Stimulated activated naive CD8-positive, alpha-beta T cell treated with anti-CD3 and anti-CD28 coated beads, Interleukin-15, Interleukin-2, amounts not matched to agents 100 ng/mL and 50 ng/mL, for 24 hours (primary cell): ENCODE results near the gene TRAPPC8.
"Not testable (repeated sequence)": the region's sequence is repeated elsewhere in the genome, so short reads cannot be mapped to it uniquely, and the experiment has no call there.

Experiments used
- H3K27ac Mint-ChIP-seq: one replicate; pipeline ENCODE4 v1.8.0; 2021; ENCODE audit warnings: mild to moderate bottlenecking, mixed read lengths
- H3K27me3 Mint-ChIP-seq: one replicate; pipeline ENCODE4 v1.8.0; 2021; ENCODE audit warnings: mixed read lengths
- H3K36me3 Mint-ChIP-seq: one replicate; pipeline ENCODE4 v1.8.0; 2021; ENCODE audit warnings: low read depth, mixed read lengths
- H3K4me1 Mint-ChIP-seq: one replicate; pipeline ENCODE4 v1.8.0; 2021; ENCODE audit warnings: low read depth, mixed read lengths
- H3K4me3 Mint-ChIP-seq: one replicate; pipeline ENCODE4 v1.8.0; 2021; ENCODE audit warnings: mild to moderate bottlenecking, mixed read lengths
- H3K9me3 Mint-ChIP-seq: one replicate; pipeline ENCODE4 v1.8.0; 2021; ENCODE audit warnings: mixed read lengths

The TRAPPC8 gene

DNA sequence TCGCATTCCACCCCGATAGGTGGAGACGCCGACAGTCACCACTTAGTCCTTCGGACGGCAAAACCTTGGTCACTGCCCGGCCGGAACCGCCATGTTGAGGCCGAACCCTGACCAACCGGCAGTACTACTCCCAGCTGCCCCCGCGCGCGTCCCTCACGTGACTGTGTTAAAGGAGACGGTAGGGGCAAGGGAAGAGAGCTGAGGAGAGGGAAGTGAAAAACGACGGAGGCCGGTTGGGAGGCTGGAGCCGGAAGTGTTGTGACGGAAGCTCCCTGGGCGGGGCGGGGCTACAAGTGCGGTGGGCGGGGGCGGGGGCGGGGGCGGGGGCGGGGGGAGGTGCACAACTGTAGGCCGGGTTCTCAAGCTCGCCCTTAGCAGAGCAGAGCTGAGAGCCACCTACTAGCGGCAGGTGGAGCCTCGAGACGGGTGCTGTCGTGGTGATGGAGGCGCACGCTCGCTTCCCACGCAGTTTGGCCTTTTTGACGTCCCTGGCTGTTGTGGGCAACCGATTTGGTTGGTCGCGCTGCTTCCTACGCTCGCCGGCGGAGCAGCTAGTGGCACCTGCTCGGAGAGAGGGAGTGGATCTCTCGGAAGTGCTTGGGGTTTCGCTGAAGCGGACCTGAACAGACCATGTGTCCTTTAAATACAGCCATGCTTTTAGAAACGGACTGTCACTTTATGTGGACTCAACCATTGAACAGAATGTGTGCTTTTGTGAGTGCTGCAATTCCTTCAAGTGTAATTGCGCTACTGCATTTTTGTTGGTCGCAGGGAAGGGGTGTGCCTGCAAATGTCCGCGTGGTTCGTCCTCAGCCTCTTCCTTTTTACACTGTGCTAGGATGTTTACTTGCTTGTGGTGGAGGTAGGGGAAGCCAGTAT lies at the start of gene TRAPPC8:
Gene TRAPPC8 (minus strand): TSS at position 130 of the 879 bp plus-strand sequence. CDS start 364 bp downstream, outside the sequence.
- peak within 1 kb of the TSS; percentile 98 for H3K27ac Mint-ChIP-seq
- peaks cover 54% of the 10 kb centered on the region for H3K4me1 Mint-ChIP-seq
- H3K4me3 Mint-ChIP-seq: peak within 1 kb of the TSS; percentile 100
- H3K9me3 Mint-ChIP-seq: no peaks in the 10 kb centered on the region
- H3K36me3 Mint-ChIP-seq: peaks cover 13% of the 10 kb centered on the region
- H3K27me3 Mint-ChIP-seq: no peaks in the 10 kb centered on the region

DNA sequence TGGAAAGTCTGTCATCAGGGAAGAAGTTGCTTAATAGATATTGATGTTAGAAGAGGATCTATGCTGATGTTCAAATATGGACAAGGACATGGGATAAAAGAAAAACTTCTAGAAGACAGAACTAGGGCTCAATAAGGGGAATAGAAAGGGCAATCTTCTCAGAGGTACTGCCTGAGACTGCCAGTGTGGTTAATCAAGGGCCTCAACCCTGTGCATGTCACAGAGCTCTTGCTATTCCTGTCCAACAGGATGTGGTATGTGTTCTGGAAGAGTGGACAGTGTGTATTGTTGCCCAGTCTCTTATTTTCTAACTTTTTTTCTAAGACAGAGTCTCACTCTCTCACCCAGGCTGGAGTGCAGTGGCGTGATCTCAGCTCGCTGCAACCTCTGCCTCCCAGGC lies 47.9 kb upstream of the TRAPPC8 start:
- Mint-ChIP-seq H3K27ac (no peak overlapping the region), H3K4me1 (peaks cover 5% of the 10 kb centered on the region), H3K36me3 (no peaks in the 10 kb centered on the region), H3K9me3 (no peaks in the 10 kb centered on the region), H3K4me3 (no peak overlapping the region), H3K27me3 (no peaks in the 10 kb centered on the region)

GRCh38 chr18:31983976-31984375 lies 41.0 kb upstream of the TRAPPC8 start:
- Mint-ChIP-seq H3K9me3 (peaks cover under 1% of the 10 kb centered on the region), H3K36me3 (no peaks in the 10 kb centered on the region), H3K27me3 (no peaks in the 10 kb centered on the region), H3K4me1 (peaks cover 11% of the 10 kb centered on the region), H3K4me3 (no peak overlapping the region), H3K27ac (no peak overlapping the region)

DNA sequence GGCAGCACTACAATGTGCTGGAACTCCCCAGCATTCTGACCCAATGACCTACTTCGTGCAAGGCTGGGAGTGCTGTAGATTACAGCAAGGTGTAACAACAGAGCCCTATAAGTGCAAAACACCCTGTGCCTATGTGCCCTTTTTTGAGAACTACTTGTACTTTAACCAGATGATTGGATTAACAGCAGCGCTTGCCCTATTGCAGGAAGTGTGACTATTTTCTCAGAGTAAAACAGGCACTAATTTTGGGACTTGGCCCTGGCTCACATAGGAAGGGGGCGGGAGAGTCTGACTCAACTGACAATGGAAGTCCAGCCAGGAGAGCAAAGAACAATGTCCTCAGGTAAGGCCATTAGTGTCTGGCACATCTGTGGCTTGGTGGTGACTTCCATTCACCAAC lies 40.1 kb upstream of the TRAPPC8 start:
- Mint-ChIP-seq H3K4me1 (peaks cover 11% of the 10 kb centered on the region), H3K4me3 (no peak overlapping the region), H3K27ac (no peak overlapping the region), H3K9me3 (peaks cover 7% of the 10 kb centered on the region), H3K27me3 (no peaks in the 10 kb centered on the region), H3K36me3 (no peaks in the 10 kb centered on the region)

DNA sequence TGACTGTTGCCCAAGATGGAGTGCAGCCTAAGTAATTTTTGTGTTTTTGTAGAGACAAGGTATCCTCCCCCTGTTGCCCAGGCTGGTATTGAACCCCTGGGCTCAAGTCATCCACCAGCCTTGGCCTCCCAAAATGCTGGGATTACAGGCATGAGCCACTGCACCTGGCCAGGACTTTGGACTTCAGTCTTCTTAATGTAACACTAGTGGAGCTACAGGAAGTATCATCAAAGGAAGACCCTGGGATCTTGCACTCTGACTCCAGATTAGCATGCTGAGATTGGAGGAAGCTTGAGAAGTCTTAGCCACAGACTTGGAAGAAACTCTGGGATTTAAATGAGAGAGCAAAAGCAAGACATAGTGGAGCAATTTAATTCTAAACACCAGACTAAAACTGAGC lies 37.9 kb upstream of the TRAPPC8 start:
- Mint-ChIP-seq H3K4me3 (no peak overlapping the region), H3K4me1 (peaks cover 11% of the 10 kb centered on the region), H3K9me3 (peaks cover 7% of the 10 kb centered on the region), H3K27ac (no peak overlapping the region), H3K36me3 (no peaks in the 10 kb centered on the region), H3K27me3 (no peaks in the 10 kb centered on the region)

DNA sequence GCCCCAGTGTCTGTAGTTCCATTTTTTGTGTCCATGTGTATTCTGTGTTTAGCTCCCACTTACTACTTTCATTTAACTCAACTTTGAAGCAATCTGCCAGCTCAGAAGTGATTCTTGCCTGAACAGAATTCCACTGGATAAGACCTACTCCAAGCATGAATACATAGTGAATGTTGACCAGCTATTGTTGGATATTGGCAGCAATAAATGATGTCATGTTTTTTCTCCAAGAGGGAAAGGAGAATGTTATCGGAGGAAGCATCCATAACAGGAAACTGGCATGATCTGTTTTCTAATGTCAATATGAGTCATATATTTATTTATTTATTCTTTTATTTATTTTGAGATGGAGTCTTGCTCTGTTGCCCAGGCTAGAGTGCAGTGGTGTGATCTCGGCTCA lies 36.8 kb upstream of the TRAPPC8 start:
- H3K4me1 Mint-ChIP-seq: peaks cover 11% of the 10 kb centered on the region
- no peaks in the 10 kb centered on the region for H3K36me3 Mint-ChIP-seq
- no peak overlapping the region for H3K27ac Mint-ChIP-seq
- no peaks in the 10 kb centered on the region for H3K27me3 Mint-ChIP-seq
- H3K9me3 Mint-ChIP-seq: peaks cover 14% of the 10 kb centered on the region
- no peak overlapping the region for H3K4me3 Mint-ChIP-seq

GRCh38 chr18:31978616-31979015 lies 35.7 kb upstream of the TRAPPC8 start:
- Mint-ChIP-seq H3K36me3 (no peaks in the 10 kb centered on the region), H3K4me1 (peaks cover 4% of the 10 kb centered on the region), H3K27ac (no peak overlapping the region), H3K9me3 (peaks cover 23% of the 10 kb centered on the region), H3K27me3 (no peaks in the 10 kb centered on the region), H3K4me3 (no peak overlapping the region)

DNA sequence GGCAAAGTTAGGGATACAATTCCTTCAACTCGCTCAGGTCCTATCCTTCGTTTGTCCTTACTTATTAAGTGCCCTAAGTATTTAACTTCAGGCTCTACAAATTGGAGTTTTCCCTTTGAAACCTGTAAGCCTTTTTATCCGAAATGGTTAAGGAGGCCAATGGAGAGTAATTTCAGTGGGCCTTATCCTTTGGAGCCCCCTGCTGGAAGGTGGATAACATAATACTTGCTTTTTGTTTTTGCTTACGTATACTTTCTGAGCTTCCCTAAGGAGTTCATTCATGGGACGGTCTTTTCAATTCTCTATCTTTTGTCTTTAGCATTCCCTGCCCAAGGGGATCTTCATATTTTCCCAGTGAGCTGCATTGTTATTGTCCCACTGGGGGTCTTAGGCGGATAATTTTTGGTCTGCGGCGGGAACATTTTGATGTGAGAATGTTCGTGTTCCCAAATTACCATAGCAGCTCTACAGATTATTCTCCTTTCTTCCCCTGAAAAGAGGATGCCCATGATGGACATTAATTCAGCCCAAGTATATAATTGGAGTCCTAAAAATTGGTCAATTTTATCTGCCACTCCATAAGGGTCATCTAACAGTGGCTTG lies 34.4 kb upstream of the TRAPPC8 start:
- Mint-ChIP-seq H3K9me3 (peaks cover 23% of the 10 kb centered on the region), H3K27ac (no peak overlapping the region), H3K4me1 (no peaks in the 10 kb centered on the region), H3K36me3 (no peaks in the 10 kb centered on the region), H3K27me3 (no peaks in the 10 kb centered on the region), H3K4me3 (no peak overlapping the region)

DNA sequence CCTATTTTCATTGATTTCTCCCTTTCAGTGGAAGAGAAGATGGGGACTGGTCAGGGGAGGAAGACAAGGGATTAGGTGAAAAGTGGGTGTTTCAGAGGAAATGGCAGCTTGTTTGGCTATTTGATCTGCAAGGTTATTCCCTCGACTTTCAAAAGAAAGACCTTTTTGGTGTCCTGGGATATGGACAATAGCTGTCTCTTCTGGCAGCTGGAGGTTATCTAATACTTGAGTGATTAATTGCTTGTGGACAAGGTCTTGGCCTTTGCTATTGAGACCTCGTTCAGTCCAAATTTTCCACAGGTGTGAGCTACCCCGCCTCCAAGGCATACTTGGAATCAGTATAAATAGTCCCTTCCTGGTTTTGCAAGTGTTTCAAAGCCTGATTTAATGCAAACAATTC lies 33.3 kb upstream of the TRAPPC8 start:
- no peaks in the 10 kb centered on the region for H3K4me1 Mint-ChIP-seq
- no peaks in the 10 kb centered on the region for H3K27me3 Mint-ChIP-seq
- H3K4me3 Mint-ChIP-seq: no peak overlapping the region
- H3K9me3 Mint-ChIP-seq: peaks cover 26% of the 10 kb centered on the region
- no peaks in the 10 kb centered on the region for H3K36me3 Mint-ChIP-seq
- no peak overlapping the region for H3K27ac Mint-ChIP-seq

- no peaks in the 10 kb centered on the region for H3K27me3 Mint-ChIP-seq
- no peaks in the 10 kb centered on the region for H3K4me1 Mint-ChIP-seq
- H3K9me3 Mint-ChIP-seq: peaks cover 26% of the 10 kb centered on the region
- H3K36me3 Mint-ChIP-seq: no peaks in the 10 kb centered on the region
- H3K4me3 Mint-ChIP-seq: no peak overlapping the region
- H3K27ac Mint-ChIP-seq: no peak overlapping the region
These were observed 31.1 kb upstream of the TRAPPC8 start for GRCh38 chr18:31973929-31974546.

- Mint-ChIP-seq H3K27ac (no peak overlapping the region), H3K36me3 (no peaks in the 10 kb centered on the region), H3K4me1 (no peaks in the 10 kb centered on the region), H3K27me3 (no peaks in the 10 kb centered on the region), H3K9me3 (peaks cover 20% of the 10 kb centered on the region), H3K4me3 (no peak overlapping the region)
These were observed 27.7 kb upstream of the TRAPPC8 start for GRCh38 chr18:31970617-31971016.

DNA sequence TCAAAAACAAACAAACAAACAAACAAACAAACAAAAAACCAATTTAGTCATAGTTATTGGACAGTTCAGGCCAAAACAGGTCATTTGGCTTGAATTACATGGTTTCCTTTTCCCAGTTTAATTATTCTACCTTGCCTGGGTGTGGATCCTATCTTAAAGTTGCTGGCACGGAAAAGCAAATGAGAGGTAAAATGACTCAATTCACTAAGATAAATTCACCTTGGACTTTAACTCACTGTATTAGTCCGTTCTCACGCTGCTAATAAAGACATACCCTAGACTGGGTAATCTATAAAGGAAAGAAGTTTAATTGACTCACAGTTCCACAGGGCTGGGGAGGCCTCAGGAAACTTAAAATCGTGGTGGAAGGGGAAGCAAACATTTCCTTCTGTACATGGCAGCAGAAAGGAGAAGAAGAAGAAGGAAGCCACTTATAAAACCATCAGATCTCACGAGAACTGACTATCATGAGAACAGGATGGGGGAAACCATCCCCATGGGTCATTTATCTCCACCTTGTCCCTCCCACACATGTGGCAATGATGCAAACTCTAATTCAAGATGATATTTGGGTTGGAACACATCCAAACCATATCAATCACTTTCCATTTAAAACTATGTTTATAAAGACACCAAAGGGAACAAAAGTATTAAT lies 22.5 kb upstream of the TRAPPC8 start:
- H3K4me3 Mint-ChIP-seq: no peak overlapping the region

DNA sequence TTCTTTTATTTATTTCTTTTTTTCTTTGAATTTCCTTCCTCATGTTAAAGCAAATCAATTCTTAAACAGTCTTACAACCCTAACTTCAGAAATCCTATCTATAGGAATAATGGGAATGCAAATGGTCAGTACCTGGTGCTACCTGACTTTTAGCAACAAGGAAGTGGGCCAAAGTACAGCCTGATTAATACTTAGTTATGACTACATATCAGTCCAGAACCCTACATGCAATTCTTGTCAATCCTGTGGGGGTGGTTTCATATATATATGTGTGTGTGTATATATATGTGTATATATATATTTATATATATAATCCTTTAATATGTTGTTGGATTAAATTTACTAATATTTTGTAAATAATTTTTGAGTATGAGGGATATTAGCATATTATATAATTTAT lies 14.8 kb upstream of the TRAPPC8 start:
- H3K4me1 Mint-ChIP-seq: no peaks in the 10 kb centered on the region
- no peak overlapping the region for H3K27ac Mint-ChIP-seq
- H3K36me3 Mint-ChIP-seq: no peaks in the 10 kb centered on the region
- no peak overlapping the region for H3K4me3 Mint-ChIP-seq
- no peaks in the 10 kb centered on the region for H3K9me3 Mint-ChIP-seq
- H3K27me3 Mint-ChIP-seq: no peaks in the 10 kb centered on the region

More for the DNA sequence above, 22.5 kb upstream of the TRAPPC8 start:
- H3K4me1 Mint-ChIP-seq: no peaks in the 10 kb centered on the region
- H3K27ac Mint-ChIP-seq: no peak overlapping the region
- H3K27me3 Mint-ChIP-seq: no peaks in the 10 kb centered on the region
- H3K36me3 Mint-ChIP-seq: no peaks in the 10 kb centered on the region
- no peaks in the 10 kb centered on the region for H3K9me3 Mint-ChIP-seq

- H3K4me1 Mint-ChIP-seq: no peaks in the 10 kb centered on the region
- no peak overlapping the region for H3K4me3 Mint-ChIP-seq
- H3K27ac Mint-ChIP-seq: no peak overlapping the region
- peaks cover 4% of the 10 kb centered on the region for H3K27me3 Mint-ChIP-seq
- H3K9me3 Mint-ChIP-seq: no peaks in the 10 kb centered on the region
- H3K36me3 Mint-ChIP-seq: no peaks in the 10 kb centered on the region
These were observed 11.4 kb upstream of the TRAPPC8 start for GRCh38 chr18:31954349-31954748.

GRCh38 chr18:31953699-31954098 lies 10.8 kb upstream of the TRAPPC8 start:
- not testable (repeated sequence) for H3K27me3 Mint-ChIP-seq, H3K9me3 Mint-ChIP-seq, H3K4me3 Mint-ChIP-seq, H3K4me1 Mint-ChIP-seq, H3K36me3 Mint-ChIP-seq, H3K27ac Mint-ChIP-seq
